Subcutaneous abdominal adipose tissue (tissue), 5 donors: ENCODE measurements around the gene PCBP4.

Source experiments
- H3K27ac ChIP-seq: one replicate; pipeline ENCODE4 v1.7.0; 2013; ENCODE audit warnings: low read depth, mild to moderate bottlenecking, inconsistent platforms, low read length, moderate library complexity
- H3K27me3 ChIP-seq, 5 donors: one replicate each; pipeline ENCODE4 v1.7.0; 2013; ENCODE audit warnings: low read length in 5 of 5, inconsistent platforms in 1 of 5; ENCODE audit not compliant: control insufficient read depth in 5 of 5, insufficient read depth in 4 of 5
- H3K36me3 ChIP-seq, 5 donors: one replicate each; pipeline ENCODE4 v1.7.0; 2013; ENCODE audit warnings: low read length in 5 of 5; ENCODE audit not compliant: control insufficient read depth in 5 of 5, insufficient read depth in 5 of 5
- H3K4me1 ChIP-seq, 5 donors: one replicate each; pipeline ENCODE4 v1.7.0; 2013; ENCODE audit warnings: low read length in 5 of 5, mild to moderate bottlenecking in 3 of 5, moderate library complexity in 1 of 5; ENCODE audit not compliant: control insufficient read depth in 5 of 5, insufficient read depth in 5 of 5
- H3K4me3 ChIP-seq, 5 donors: one replicate each; pipeline ENCODE4 v1.7.0; 2013; ENCODE audit warnings: low read length in 5 of 5, low read depth in 1 of 5
- H3K9ac ChIP-seq, 5 donors: one replicate each; pipeline ENCODE4 v1.7.0; 2013; ENCODE audit warnings: low read length in 5 of 5, mild to moderate bottlenecking in 4 of 5, moderate library complexity in 3 of 5
- H3K9me3 ChIP-seq, 5 donors: one replicate each; pipeline ENCODE4 v1.7.0; 2013; ENCODE audit warnings: low read length in 5 of 5; ENCODE audit not compliant: control insufficient read depth in 5 of 5
- donor health status: healthy.
- donor health status: healthy.
- donor health status: healthy.
- donor health status: healthy.
- donor health status: healthy.

PCBP4 gene

DNA sequence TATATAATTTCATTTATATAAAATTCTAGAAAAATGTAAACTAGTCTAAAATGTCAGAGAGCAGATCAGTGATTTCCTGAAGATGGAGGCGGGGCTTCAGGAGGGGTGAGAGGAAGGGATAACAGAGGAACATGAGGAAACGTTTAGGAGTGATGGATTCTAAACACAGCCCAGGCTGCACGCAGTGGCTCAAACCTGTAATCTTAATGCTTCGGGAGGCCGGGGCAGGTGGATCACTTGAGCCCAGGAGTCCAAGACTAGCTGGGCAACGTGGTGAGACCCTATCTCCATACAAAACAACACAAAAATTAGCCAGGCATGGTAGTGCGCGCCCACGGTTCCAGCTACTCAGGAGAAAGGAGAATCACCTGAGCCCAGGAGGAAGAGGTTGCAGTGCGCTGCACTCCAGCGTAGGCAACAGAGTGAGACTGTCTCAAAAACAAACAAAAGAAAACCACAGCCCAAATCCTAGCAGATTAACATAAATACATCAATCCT, 46.1 kb downstream of the PCBP4 start:
- Histone ChIP-seq H3K4me1 (no peaks in the 10 kb centered on the region), H3K4me3 (no peak overlapping the region), H3K27ac (no peak overlapping the region), H3K9me3 (no peaks in the 10 kb centered on the region), H3K36me3 (no peaks in the 10 kb centered on the region), H3K27me3 (no peaks in the 10 kb centered on the region), H3K9ac (no peak overlapping the region)

DNA sequence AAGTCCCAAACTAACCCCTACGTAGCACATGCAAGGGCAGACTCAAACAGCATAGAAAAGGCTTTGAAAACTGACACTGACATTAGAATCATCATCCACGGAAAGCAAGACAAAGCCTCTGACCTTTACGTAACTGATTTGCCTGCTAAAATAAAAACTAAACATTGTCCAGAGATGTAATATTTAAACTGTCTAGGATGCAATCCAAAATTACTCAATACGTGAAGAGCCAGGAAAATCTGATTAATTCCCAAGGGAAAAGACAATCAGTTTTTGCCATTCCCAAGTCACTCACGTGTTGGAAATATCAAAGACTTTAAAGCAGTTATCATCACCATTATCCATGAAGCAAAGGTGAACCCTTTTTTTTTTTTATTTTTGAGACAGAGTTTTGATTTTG, 50.8 kb downstream of the PCBP4 start:
- no peaks in the 10 kb centered on the region for H3K36me3 ChIP-seq
- H3K4me1 ChIP-seq: no peaks in the 10 kb centered on the region
- no peak overlapping the region for H3K9ac ChIP-seq
- H3K4me3 ChIP-seq: no peak overlapping the region
- H3K27me3 ChIP-seq: no peaks in the 10 kb centered on the region
- H3K9me3 ChIP-seq: no peaks in the 10 kb centered on the region
- no peak overlapping the region for H3K27ac ChIP-seq

DNA sequence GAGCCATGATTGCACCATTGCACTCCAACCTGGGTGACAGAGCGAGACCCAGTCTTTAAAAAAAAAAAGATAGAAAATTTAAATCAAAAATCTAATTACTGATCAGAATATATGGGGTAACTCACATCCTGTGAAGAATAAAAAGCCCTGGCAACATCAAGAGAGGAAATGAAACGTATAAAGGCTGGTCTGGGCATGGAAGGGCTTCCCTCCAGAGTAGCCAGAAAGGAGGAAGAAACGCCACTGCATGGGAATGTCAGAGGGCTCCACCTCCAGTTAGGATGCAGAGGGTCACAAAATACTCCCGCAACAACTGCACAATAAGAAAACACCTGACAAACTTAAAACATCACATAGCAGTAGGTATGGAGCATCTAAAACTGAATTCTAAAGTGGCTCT, 59.2 kb downstream of the PCBP4 start:
- H3K4me1 ChIP-seq: no peaks in the 10 kb centered on the region
- peaks cover 0 to 5% (median 0%) of the 10 kb centered on the region in 5 donors for H3K9me3 ChIP-seq
- H3K9ac ChIP-seq: no peak overlapping the region
- H3K27me3 ChIP-seq: no peaks in the 10 kb centered on the region
- no peak overlapping the region for H3K27ac ChIP-seq
- H3K36me3 ChIP-seq: no peaks in the 10 kb centered on the region
- no peak overlapping the region for H3K4me3 ChIP-seq
